Tibial artery (tissue), 4 donors: Measurements from ENCODE around the gene MESP1.

Experiments used
- DNase-seq, 2 donors: peaks; one replicate each; pipeline ENCODE4 v3.0.0-alpha.2; 2019
- H3K27ac ChIP-seq, 2 donors: fragments of 200-600 bp; sonication (generic) in 1 of 2; 1 replicate in 1 of 2; 2 replicates in 1 of 2; pipeline ENCODE4 v1.5.1; 2018 to 2019; ENCODE audit warnings: mild to moderate bottlenecking in 1 of 2
- H3K27me3 ChIP-seq, 2 donors: fragments of 200-600 bp; sonication (generic) in 1 of 2; one replicate each; pipeline versions ENCODE4 v1.5.1 to v1.6.0; 2016 to 2019
- H3K36me3 ChIP-seq, 3 donors: fragments of 200-600 bp; sonication (generic) in 2 of 3; one replicate each; pipeline ENCODE4 v1.5.1; 2016 to 2019; ENCODE audit warnings: mild to moderate bottlenecking in 2 of 3
- H3K4me1 ChIP-seq, 4 donors: fragments of 200-600 bp; sonication (generic) in 2 of 4; 1 replicate in 3 of 4; 2 replicates in 1 of 4; pipeline ENCODE4 v1.5.1; 2016 to 2019
- H3K4me3 ChIP-seq, 2 donors: fragments of 200-600 bp; sonication (generic) in 1 of 2; 1 replicate in 1 of 2; 2 replicates in 1 of 2; pipeline ENCODE4 v1.5.1; 2018 to 2019; ENCODE audit warnings: mild to moderate bottlenecking in 2 of 2
- H3K9me3 ChIP-seq, 3 donors: fragments of 200-600 bp; sonication (generic) in 1 of 3; one replicate each; pipeline ENCODE4 v1.5.1; 2016 to 2019
- CTCF ChIP-seq, 2 experiments: fragments of 200-600 bp in 1 of 2; fragments of 450-650 bp in 1 of 2; IDR thresholded peaks; one replicate each; pipeline ENCODE4 v1.5.1; 2017 to 2019; ENCODE audit warnings: antibody characterized with exemption in 2 of 2, mild to moderate bottlenecking in 1 of 2, moderate library complexity in 1 of 2
- intact Hi-C: fragments of 100-400 bp; cut with DNase I; formaldehyde crosslinking; loops from one replicate; pipeline ENCODE4 v1.15.0; 2023; ENCODE audit warnings: low total_unique reads

MESP1 gene

GRCh38 chr15:89728254-89728653 lies 22.8 kb downstream of the MESP1 start:
- Histone ChIP-seq H3K27me3 (no peaks in the 10 kb centered on the region), H3K36me3 (no peaks in the 10 kb centered on the region), H3K4me1 (no peaks in the 10 kb centered on the region), H3K9me3 (peaks cover 0 to 8% (median 0%) of the 10 kb centered on the region in 3 donors), H3K27ac (no peak overlapping the region), H3K4me3 (no peak overlapping the region)
- TF ChIP-seq CTCF (IDR thresholded peaks at IDR 0.05): no peak
- intact Hi-C loops: no loop called here
- no peak for DNase-seq

DNA sequence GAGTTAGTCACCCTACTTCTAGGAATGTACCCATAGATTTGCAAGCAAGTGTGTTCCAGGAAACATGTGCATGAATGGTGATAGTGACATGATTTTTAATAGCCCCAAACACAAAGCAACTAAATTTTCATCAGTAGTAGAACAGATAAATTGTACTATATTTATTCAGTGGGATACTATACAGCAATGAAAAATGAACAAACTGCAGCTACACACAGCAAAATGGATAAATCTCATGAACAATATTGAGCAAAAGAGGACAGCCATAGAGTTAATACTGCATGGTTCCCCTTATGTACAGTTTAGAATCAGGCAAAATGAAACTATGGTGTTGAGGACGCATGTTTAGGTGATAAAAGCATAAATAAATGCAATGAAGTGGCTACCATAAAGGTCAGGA lies 26.0 kb downstream of the MESP1 start:
- no peak for DNase-seq
- H3K9me3 ChIP-seq: peaks cover 0 to 8% (median 0%) of the 10 kb centered on the region in 3 donors
- no peaks in the 10 kb centered on the region for H3K4me1 ChIP-seq
- no peak overlapping the region for H3K4me3 ChIP-seq
- H3K27ac ChIP-seq: no peak overlapping the region
- intact Hi-C loops: no loop called here
- no peak for TF ChIP-seq CTCF (IDR thresholded peaks at IDR 0.05)
- H3K27me3 ChIP-seq: no peaks in the 10 kb centered on the region
- H3K36me3 ChIP-seq: no peaks in the 10 kb centered on the region

DNA sequence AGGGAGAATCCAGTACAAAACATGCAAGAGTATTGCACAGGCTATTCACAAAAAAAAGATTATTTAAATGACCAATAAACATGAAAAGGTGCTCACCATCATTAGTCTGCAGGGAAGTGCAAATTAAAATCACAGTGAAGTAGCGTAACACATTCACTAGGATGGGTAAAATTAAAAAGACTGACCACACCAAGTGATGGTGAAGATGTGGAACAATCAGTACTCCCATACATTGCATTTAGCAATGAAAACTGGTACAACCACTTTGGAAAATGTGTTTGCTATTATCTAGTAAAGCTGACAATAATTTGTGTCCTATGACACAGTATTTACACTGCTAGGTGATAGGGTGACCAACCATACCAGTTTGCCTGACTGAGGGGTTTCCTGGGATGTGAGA lies 26.4 kb downstream of the MESP1 start:
- no peak overlapping the region for H3K27ac ChIP-seq
- H3K36me3 ChIP-seq: no peaks in the 10 kb centered on the region
- H3K4me3 ChIP-seq: no peak overlapping the region
- H3K4me1 ChIP-seq: no peaks in the 10 kb centered on the region
- H3K27me3 ChIP-seq: no peaks in the 10 kb centered on the region
- TF ChIP-seq CTCF (IDR thresholded peaks at IDR 0.05): no peak
- H3K9me3 ChIP-seq: peaks cover 0 to 8% (median 0%) of the 10 kb centered on the region in 3 donors
- intact Hi-C loops: no loop called here
- DNase-seq: no peak

DNA sequence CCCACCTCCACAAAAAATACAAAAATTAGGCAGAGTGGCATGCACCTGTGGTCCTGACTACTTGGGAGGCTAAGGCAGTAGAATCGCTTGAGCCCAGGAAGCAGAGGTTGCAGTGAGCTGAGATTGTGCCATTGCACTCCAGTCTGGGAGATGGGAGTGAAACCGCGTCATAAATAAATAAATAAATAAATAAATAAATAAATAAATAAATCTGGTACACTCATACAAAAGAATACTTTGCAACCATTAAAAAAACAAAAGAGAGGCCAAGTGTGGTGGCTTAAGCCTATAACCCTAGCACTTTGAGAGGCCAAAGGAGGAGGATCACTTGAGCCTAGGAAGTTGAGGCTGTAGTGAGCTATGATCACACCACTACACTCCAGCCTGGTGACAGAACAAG lies 28.0 kb downstream of the MESP1 start:
- DNase-seq: no peak
- H3K27me3 ChIP-seq: no peaks in the 10 kb centered on the region
- no peak overlapping the region for H3K4me3 ChIP-seq
- H3K36me3 ChIP-seq: no peaks in the 10 kb centered on the region
- intact Hi-C loops: no loop called here
- peaks cover 0 to 8% (median 0%) of the 10 kb centered on the region in 3 donors for H3K9me3 ChIP-seq
- no peak for TF ChIP-seq CTCF (IDR thresholded peaks at IDR 0.05)
- no peak overlapping the region for H3K27ac ChIP-seq
- H3K4me1 ChIP-seq: no peaks in the 10 kb centered on the region

DNA sequence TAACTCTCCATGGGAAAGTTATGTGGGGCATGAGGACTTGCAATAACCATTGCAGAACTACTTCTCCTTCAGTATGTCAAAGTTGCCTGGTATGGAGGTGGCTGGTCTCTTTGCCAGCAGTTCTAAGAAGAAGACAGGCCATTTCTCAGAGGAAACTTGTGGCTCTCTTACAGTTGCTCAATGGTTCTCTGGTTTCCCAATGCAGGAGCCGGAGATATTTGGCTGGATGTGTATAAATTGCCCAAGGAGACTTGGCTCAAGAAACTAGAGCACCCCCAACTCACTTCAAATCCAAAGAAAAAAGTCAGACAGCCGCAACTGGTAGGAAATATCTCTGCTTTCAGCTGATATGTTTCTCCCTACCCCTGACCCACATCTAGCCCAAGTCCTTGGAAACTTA lies 36.3 kb downstream of the MESP1 start:
- no peaks in the 10 kb centered on the region for H3K9me3 ChIP-seq

More for the DNA sequence above, 36.3 kb downstream of the MESP1 start:
- no peaks in the 10 kb centered on the region for H3K27me3 ChIP-seq
- TF ChIP-seq CTCF (IDR thresholded peaks at IDR 0.05): no peak
- intact Hi-C loops: no loop called here
- H3K4me3 ChIP-seq: no peak overlapping the region
- H3K4me1 ChIP-seq: no peaks in the 10 kb centered on the region
- DNase-seq: no peak
- H3K27ac ChIP-seq: no peak overlapping the region
- H3K36me3 ChIP-seq: no peaks in the 10 kb centered on the region
